DOHH2 (cell line): ENCODE measurements around the gene C1orf185.

Experiments used
- H3F3A ChIP-seq: fragments of 200-600 bp; sonication (generic), shearing (Covaris generic); 2 replicates; pipeline ENCODE4 v1.6.0; 2016; ENCODE audit warnings: antibody characterized with exemption, mild to moderate bottlenecking; ENCODE audit not compliant: control insufficient read depth, insufficient read depth
- H3K27ac ChIP-seq: fragments of 200-600 bp; sonication (generic); 2 replicates; pipeline ENCODE4 v1.5.1; 2014; ENCODE audit warnings: low read depth, mild to moderate bottlenecking, low read length, moderate library complexity
- H3K27me3 ChIP-seq: fragments of 200-600 bp; sonication (generic); 2 replicates; pipeline ENCODE4 v1.6.1; 2014; ENCODE audit warnings: mild to moderate bottlenecking, low read length, mixed read lengths; ENCODE audit not compliant: control insufficient read depth
- H3K36me3 ChIP-seq: fragments of 200-600 bp; sonication (generic); 2 replicates; pipeline ENCODE4 v1.6.1; 2014; ENCODE audit warnings: mild to moderate bottlenecking, low read length, moderate library complexity, mixed read lengths; ENCODE audit not compliant: control insufficient read depth
- H3K4me1 ChIP-seq: fragments of 200-600 bp; sonication (generic); 2 replicates; pipeline ENCODE4 v1.6.1; 2014; ENCODE audit warnings: mild to moderate bottlenecking, low read length, mixed read lengths; ENCODE audit not compliant: control insufficient read depth
- H3K4me2 ChIP-seq: fragments of 200-600 bp; sonication (generic); 2 replicates; pipeline ENCODE4 v1.6.0; 2014; ENCODE audit warnings: mild to moderate bottlenecking, low read length, moderate library complexity
- H3K4me3 ChIP-seq: fragments of 200-600 bp; sonication (generic); 2 replicates; pipeline ENCODE4 v1.5.1; 2014; ENCODE audit warnings: mild to moderate bottlenecking, low read length, mixed read lengths
- H3K79me2 ChIP-seq: fragments of 200-600 bp; sonication (generic); 2 replicates; pipeline ENCODE4 v1.6.1; 2014; ENCODE audit warnings: mild to moderate bottlenecking, low read length, mixed read lengths; ENCODE audit not compliant: control insufficient read depth
- H3K9me2 ChIP-seq: fragments of 200-600 bp; sonication (generic); replicated peaks from 2 replicates; pipeline ENCODE4 v1.6.1; 2014; ENCODE audit warnings: mild to moderate bottlenecking, low read length, mixed read lengths; ENCODE audit not compliant: control insufficient read depth
- H3K9me3 ChIP-seq: fragments of 200-600 bp; sonication (generic); 2 replicates; pipeline ENCODE4 v1.6.1; 2014; ENCODE audit warnings: antibody characterized with exemption, low read length, mixed read lengths; ENCODE audit not compliant: control insufficient read depth, insufficient read depth
- H4K20me1 ChIP-seq: fragments of 200-600 bp; sonication (generic); 2 replicates; pipeline ENCODE4 v1.6.0; 2014; ENCODE audit warnings: low read depth, mild to moderate bottlenecking, antibody characterized with exemption, low read length, moderate library complexity; ENCODE audit not compliant: control insufficient read depth, insufficient read depth
- CTCF ChIP-seq: fragments of 200-600 bp; sonication (generic); IDR thresholded peaks from one replicate; pipeline ENCODE4 v1.5.1; 2014; ENCODE audit warnings: antibody characterized with exemption, mild to moderate bottlenecking, low read depth, low read length; ENCODE audit not compliant: poor library complexity, severe bottlenecking
- EZH2phosphoT487 ChIP-seq: fragments of 200-600 bp; sonication (generic); IDR thresholded peaks from 2 replicates; pipeline ENCODE4 v1.6.1; 2017; ENCODE audit warnings: borderline replicate concordance, mild to moderate bottlenecking, antibody characterized with exemption, low read length, moderate library complexity, mixed read lengths

C1orf185 gene

GRCh38 chr1:51086496-51087271, 15.3 kb upstream of the C1orf185 start:
- Histone ChIP-seq H3K27me3 (peaks cover 16% of the 10 kb centered on the region), H4K20me1 (no peaks in the 10 kb centered on the region), H3K9me2 (no peaks in the 10 kb centered on the region), H3K27ac (no peak overlapping the region), H3K4me1 (no peaks in the 10 kb centered on the region), H3K4me2 (no peak overlapping the region), H3K36me3 (no peaks in the 10 kb centered on the region), H3K79me2 (no peaks in the 10 kb centered on the region), H3K9me3 (no peaks in the 10 kb centered on the region), H3K4me3 (no peak overlapping the region), H3F3A (no peaks in the 10 kb centered on the region)
- TF ChIP-seq EZH2phosphoT487 (no peak), CTCF (no peak)

DNA sequence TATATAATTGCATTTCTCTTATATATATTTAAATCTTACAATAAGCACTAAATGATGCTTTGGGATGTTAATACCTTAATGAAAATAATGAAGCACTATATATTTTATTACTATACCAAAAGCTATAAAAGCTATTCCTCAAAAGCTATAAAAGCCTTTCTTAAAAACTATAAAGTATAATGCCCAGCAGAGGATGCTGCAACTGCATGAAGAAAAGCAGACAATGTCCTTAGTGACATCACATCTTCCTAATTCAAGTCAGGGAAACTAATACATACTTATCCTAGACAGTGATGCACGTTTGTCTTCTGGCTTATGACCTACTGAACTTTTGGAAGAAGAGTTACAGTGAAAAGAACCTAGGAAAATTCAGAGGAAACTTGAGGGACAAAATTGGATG, 13.6 kb upstream of the C1orf185 start:
- no peak overlapping the region for H3K4me3 ChIP-seq
- H3K9me3 ChIP-seq: no peaks in the 10 kb centered on the region
- H3K4me2 ChIP-seq: no peak overlapping the region
- H3K4me1 ChIP-seq: no peaks in the 10 kb centered on the region
- H3K36me3 ChIP-seq: no peaks in the 10 kb centered on the region
- no peaks in the 10 kb centered on the region for H3K79me2 ChIP-seq
- H3K9me2 ChIP-seq: no peaks in the 10 kb centered on the region
- no peaks in the 10 kb centered on the region for H3F3A ChIP-seq
- H4K20me1 ChIP-seq: no peaks in the 10 kb centered on the region
- no peak overlapping the region for H3K27ac ChIP-seq
- no peak for TF ChIP-seq CTCF
- no peak for TF ChIP-seq EZH2phosphoT487
- peaks cover 16% of the 10 kb centered on the region for H3K27me3 ChIP-seq

DNA sequence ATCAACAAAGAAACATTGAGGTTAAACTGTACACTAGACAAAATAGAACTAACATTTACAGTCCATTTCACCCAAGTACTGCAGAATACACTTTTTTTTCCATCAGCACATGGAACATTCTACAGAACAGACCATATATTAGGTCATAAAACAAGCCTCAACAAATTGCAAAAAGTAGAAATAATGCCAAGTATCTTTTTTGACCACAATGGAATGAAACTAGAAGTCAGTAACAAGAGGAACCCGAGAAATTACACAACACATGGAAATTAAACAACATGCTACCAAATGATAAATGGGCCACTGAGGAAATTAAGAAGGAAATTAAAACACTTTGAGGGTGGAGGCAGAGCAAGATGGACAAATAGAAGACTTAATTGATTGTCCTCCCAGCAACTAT, 8.4 kb upstream of the C1orf185 start:
- TF ChIP-seq CTCF (no peak), EZH2phosphoT487 (no peak)
- Histone ChIP-seq H3K4me1 (no peaks in the 10 kb centered on the region), H3K36me3 (no peaks in the 10 kb centered on the region), H3K4me2 (no peak overlapping the region), H3K9me3 (no peaks in the 10 kb centered on the region), H3K79me2 (no peaks in the 10 kb centered on the region), H3K4me3 (no peak overlapping the region), H3K27ac (no peak overlapping the region), H3K27me3 (peaks cover 6% of the 10 kb centered on the region; the same call in 1 of the 2 replicates), H4K20me1 (no peaks in the 10 kb centered on the region), H3F3A (no peaks in the 10 kb centered on the region), H3K9me2 (no peaks in the 10 kb centered on the region)
